ENCODE data around the gene CBR3.

DNA sequence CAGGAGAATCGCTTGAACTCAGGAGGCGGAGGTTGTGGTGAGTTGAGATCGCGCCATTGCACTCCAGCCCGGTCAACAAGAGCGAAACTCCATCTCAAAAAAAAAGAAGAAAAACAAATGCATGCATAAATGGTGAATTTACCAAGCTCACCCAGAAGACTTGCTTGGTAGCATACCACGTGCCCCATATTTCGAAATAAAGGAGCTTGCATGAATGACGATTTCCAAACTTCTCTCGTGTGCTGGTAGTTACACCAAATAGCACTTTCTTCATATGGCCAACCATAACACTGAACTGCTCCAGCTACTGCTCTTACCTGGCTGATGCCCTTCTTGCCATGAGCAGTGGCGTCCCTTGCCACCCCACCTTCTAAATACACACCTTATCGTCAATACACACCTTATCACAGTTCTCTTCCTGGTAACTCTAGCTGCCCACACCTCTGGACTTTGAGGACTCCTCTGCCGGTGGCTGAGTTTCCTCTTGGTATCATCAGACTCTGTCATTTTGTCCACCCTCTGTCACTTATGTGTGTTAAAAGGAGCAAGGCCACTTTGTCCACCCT lies 24.6 kb downstream of the CBR3 start:
- TF ChIP-seq, protein P1, sequence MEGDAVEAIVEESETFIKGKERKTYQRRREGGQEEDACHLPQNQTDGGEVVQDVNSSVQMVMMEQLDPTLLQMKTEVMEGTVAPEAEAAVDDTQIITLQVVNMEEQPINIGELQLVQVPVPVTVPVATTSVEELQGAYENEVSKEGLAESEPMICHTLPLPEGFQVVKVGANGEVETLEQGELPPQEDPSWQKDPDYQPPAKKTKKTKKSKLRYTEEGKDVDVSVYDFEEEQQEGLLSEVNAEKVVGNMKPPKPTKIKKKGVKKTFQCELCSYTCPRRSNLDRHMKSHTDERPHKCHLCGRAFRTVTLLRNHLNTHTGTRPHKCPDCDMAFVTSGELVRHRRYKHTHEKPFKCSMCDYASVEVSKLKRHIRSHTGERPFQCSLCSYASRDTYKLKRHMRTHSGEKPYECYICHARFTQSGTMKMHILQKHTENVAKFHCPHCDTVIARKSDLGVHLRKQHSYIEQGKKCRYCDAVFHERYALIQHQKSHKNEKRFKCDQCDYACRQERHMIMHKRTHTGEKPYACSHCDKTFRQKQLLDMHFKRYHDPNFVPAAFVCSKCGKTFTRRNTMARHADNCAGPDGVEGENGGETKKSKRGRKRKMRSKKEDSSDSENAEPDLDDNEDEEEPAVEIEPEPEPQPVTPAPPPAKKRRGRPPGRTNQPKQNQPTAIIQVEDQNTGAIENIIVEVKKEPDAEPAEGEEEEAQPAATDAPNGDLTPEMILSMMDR (IDR thresholded peaks at IDR 0.05), result no peak
- TF ChIP-seq EZH2 (IDR thresholded peaks at IDR 0.05; ENCODE audit: borderline replicate concordance, insufficient read depth, low read depth, low read length, poor library complexity, severe bottlenecking), result no peak
